IPS-18c (cell line): ENCODE measurements around the gene RBM26.

Source experiments
- H3K4me3 ChIP-seq: 2 replicates; pipeline ENCODE4 v1.7.0; 2013; ENCODE audit warnings: low read depth, mild to moderate bottlenecking, low read length, moderate library complexity; ENCODE audit not compliant: insufficient read depth
- H3K9me3 ChIP-seq: one replicate; pipeline ENCODE4 v1.6.1; 2013; ENCODE audit warnings: mild to moderate bottlenecking, low read length, moderate library complexity; ENCODE audit not compliant: control insufficient read depth, insufficient read depth

The RBM26 gene, protein sequence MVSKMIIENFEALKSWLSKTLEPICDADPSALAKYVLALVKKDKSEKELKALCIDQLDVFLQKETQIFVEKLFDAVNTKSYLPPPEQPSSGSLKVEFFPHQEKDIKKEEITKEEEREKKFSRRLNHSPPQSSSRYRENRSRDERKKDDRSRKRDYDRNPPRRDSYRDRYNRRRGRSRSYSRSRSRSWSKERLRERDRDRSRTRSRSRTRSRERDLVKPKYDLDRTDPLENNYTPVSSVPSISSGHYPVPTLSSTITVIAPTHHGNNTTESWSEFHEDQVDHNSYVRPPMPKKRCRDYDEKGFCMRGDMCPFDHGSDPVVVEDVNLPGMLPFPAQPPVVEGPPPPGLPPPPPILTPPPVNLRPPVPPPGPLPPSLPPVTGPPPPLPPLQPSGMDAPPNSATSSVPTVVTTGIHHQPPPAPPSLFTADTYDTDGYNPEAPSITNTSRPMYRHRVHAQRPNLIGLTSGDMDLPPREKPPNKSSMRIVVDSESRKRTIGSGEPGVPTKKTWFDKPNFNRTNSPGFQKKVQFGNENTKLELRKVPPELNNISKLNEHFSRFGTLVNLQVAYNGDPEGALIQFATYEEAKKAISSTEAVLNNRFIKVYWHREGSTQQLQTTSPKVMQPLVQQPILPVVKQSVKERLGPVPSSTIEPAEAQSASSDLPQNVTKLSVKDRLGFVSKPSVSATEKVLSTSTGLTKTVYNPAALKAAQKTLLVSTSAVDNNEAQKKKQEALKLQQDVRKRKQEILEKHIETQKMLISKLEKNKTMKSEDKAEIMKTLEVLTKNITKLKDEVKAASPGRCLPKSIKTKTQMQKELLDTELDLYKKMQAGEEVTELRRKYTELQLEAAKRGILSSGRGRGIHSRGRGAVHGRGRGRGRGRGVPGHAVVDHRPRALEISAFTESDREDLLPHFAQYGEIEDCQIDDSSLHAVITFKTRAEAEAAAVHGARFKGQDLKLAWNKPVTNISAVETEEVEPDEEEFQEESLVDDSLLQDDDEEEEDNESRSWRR

DNA sequence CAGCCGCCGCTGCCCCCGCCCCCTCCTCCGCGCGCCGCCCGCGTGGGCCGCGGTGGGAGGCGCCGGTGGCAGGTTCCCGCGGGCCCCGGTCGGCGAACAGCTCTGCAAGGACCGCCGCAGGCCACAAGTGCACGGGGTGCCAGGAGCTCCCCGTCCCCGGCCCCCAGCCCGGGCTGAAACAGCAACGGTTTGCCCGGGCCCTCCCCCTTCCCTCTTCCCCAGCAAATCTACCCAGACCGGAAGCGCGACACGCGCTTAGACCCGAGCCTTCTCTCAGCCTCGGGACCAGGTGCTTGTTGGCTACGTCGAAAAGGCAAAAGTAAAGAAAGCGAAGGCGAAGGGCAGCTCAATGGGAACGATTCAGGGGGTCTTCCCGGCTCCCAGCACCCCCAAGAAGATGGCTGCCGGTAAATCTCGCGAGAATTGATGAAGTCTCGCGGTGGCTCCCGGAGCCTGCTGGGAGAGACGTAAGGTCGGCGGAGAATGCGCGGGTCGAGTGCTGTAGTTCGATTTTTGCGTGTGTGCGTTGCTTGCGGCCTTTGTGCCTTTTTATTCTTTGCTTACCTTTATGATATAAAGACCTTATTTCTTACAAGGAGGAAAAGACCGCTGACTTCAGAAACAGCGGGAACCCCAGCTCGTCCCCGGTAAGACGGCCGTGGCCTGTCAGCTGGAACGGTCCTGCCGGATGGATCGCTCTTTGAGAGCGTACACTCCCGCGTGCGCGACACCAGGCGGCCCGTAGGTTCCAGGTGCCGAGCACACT, at the start of gene RBM26:
Gene RBM26 (minus strand): TSS at position 425 of the 766 bp plus-strand sequence. CDS start 481 bp downstream, outside the sequence.
- peak within 1 kb of the TSS; percentile 92 for H3K4me3 ChIP-seq
- H3K9me3 ChIP-seq: no peaks in the 10 kb centered on the region

DNA sequence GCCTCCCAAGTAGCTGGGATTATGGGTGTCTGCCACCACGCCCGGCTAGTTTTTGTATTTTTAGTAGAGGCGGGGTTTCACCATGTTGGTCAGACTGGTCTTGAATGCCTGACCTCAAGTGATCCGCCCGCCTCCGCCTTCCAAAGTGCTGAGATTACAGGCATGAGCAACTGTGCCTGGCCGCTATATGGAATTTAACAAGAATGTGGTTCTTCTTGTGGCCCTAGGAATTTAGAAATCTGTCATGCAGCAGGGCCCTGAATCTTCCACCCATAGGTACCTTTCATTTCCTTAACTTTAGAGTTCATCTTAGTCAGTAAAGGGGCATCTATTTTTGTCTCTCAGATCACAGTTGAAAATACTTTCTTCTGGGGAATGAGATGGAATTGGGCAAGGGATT, 49.3 kb upstream of the RBM26 start:
- Histone ChIP-seq H3K4me3 (no peak overlapping the region), H3K9me3 (no peaks in the 10 kb centered on the region)

DNA sequence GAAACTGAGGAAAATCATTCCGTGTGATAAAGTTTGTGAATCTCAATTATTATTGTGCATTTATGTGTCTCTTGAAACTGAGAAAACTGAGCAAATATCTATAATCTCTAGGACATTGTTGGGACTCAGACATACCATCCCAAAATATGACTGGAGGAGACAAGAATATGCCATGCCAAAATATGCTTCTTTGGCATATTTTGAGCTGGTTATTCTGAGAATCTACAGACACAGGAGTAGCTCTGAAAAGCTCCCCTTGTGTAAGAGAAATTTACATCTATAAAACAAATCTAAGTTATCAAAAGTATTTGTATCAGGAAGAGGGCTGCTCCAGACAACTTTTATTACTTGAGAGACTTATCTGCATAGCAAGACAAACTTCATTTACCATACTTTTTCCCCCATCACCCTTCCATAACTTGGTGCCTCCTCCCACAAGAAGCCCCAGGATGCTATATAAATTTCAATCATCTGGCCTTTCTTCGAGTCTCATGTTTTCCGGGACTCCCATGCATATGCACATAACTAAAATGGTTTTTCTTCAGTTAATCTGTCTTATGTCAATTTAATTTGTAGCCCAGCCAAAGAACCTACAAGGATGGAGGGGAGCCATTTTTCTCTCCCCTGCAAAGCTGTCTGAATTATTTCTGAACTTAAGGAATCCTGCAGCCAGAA, 46.3 kb upstream of the RBM26 start:
- Histone ChIP-seq H3K9me3 (no peaks in the 10 kb centered on the region), H3K4me3 (no peak overlapping the region)

DNA sequence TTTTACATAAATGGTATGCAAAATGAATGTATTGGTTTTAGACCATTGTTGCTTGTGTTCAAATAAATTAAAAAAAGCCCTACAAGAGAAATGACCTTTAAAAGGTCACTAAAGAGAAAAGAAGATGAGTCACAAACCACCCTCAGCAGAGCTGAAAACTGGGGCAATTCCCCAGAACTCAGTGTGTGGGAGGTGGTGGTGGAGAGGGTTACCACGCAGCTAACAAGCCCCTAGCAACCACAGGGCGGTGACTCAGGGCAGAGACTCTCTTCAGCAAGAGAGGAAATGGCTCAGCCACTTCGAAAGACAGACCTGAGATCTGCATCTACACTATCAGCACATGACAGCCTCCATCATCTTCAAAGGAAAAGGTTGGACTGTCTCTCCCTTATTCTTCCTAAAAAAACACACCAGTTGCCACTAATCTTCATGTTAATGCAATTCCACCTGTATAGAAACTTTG, 45.5 kb upstream of the RBM26 start:
- H3K4me3 ChIP-seq: no peak overlapping the region

DNA sequence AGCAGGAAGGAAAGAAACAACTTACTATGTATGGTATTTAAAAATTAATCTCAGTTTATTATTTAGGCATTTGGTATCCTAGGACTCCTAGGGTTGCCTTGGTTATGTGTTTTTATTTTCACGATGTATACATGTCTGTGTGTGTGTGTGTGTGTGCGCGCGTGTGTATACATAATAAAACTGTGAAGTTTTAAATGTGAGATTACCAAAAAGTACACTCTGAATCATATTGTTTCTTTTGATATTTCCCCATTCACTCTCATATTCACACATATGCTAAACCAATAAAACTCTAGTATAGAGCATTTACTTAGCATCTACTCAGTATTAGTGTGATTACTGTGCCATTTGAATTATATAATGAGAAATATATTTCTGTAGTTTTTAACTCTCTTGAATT, 44.1 kb upstream of the RBM26 start:
- H3K4me3 ChIP-seq: no peak overlapping the region
- H3K9me3 ChIP-seq: no peaks in the 10 kb centered on the region

More for the DNA sequence above, 45.5 kb upstream of the RBM26 start:
- no peaks in the 10 kb centered on the region for H3K9me3 ChIP-seq

DNA sequence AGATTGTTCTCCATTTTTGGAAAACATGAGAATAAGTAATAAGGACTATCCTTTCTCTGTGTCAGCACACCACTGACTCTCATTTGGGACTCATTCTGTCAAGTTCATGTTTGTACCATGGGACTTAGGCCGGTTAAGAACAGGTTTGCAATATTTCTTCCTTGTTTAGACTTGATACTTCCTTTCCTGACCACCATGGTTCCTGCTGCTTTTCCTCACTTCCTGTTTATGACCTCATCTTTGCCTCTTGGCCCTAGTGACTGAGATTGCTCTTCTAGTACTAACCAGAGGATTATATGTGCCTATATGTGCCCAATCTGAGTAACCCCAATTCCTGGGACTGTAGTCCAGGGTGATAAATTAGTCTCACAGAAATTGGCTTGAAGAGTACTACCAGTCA, 42.4 kb upstream of the RBM26 start:
- Histone ChIP-seq H3K9me3 (no peaks in the 10 kb centered on the region), H3K4me3 (no peak overlapping the region)

DNA sequence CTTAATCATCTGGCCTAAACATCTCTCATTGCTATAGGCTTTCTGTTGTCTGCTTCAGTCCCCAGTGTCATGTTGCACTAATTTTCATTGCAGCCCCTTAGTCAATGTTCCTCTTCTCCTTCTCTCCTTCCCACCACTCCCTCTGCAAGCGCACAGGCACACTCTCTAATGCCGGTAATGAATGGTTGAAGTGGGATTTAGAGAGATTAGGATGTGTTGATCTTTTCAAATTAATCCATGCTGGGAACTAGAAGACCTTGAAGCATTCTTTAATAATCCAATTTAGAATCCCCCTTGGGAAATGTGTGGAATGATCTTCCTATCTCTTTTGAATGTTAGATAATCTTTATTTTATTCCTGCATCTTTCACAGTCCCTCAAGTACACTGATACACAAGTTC, 41.7 kb upstream of the RBM26 start:
- no peak overlapping the region for H3K4me3 ChIP-seq

DNA sequence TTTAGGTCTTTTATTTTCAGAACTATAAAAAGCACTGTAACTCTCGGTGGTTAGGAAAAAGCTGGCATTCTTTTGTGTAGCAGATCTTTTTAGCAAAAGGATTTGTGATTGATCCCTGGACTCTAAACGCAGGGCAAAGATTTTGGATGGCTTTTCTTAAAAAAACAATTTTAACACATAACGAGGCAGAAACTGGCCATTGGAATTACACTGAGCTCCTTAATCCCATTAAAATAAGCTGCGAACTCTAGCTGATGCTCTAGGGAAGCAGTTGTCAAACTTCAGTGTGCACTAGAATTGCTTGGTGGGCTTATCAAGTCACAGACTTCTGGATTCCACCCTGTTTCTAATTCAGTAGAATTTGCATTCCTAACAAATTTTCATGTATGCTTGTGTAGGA, 41.1 kb upstream of the RBM26 start:
- no peak overlapping the region for H3K4me3 ChIP-seq
- no peaks in the 10 kb centered on the region for H3K9me3 ChIP-seq

More for the DNA sequence above, 41.7 kb upstream of the RBM26 start:
- H3K9me3 ChIP-seq: no peaks in the 10 kb centered on the region

DNA sequence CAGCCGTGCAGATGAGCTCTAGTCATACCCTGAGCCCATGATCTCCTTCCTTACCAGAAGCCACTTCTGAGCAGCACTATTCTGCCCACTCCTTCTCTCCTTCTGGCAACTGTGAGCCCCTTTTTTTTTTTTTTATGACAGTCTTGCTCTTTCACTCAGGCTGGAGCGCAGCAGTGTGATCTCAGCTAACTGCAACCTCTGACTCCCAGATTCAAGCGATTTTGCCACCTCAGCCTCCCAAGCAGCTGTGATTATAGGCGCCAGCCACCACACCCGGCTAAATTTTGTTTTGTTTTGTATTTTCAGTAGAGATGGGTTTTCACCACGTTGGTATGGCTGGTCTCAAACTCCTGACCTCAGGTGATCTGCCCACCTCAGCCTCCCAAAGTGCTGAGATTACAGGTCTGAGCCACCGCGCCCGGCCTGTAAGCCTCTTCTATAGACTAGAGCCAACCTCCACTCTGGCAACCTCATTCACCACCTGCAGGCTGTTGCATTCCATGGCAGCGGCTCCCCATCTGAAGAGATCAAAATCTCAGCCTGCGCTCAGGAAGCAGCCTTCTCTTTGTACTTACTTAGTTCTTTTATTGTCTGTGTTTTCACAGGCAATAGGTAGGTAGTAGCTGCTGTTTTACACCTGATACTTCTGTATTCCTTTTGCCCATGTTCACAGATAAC, 40.1 kb upstream of the RBM26 start:
- Histone ChIP-seq H3K9me3 (no peaks in the 10 kb centered on the region), H3K4me3 (no peak overlapping the region)

DNA sequence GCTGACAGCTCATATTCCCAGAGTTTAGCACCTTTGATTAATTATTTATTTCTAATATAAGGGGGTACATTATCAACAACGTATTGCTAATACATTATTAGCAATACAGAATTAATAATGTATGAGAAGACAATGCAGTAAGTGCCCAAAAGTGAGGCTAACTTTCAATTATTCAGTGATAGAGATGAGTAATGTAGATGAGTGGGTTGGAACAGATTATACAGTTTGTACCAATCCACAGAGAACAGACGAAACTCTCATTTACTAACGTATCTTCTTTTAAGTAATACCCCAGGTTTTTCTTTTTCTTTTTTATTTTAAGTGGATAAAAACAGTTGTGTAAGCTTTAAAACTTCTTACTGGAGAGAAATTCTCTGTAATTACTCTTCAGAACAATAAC, 36.7 kb upstream of the RBM26 start:
- no peak overlapping the region for H3K4me3 ChIP-seq
- H3K9me3 ChIP-seq: no peaks in the 10 kb centered on the region

DNA sequence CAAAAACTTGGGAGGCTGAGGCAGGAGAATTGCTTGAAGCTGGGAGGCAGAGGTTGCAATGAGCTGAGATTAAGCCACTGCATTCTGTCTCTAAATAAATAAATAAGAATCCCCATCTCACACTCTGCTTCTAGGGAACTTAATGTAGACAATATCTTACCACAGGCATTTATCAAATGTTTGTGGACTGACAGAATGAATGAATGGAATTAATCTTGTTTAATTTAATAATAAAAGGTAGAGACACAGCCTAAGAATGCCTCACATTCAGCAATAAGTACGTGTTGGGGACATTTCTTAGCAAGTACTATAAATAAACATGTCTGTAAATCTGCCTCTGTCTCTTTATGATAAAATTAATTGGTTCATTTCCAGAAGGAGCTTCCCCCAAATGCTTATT, 36.2 kb upstream of the RBM26 start:
- Histone ChIP-seq H3K9me3 (no peaks in the 10 kb centered on the region), H3K4me3 (no peak overlapping the region)

DNA sequence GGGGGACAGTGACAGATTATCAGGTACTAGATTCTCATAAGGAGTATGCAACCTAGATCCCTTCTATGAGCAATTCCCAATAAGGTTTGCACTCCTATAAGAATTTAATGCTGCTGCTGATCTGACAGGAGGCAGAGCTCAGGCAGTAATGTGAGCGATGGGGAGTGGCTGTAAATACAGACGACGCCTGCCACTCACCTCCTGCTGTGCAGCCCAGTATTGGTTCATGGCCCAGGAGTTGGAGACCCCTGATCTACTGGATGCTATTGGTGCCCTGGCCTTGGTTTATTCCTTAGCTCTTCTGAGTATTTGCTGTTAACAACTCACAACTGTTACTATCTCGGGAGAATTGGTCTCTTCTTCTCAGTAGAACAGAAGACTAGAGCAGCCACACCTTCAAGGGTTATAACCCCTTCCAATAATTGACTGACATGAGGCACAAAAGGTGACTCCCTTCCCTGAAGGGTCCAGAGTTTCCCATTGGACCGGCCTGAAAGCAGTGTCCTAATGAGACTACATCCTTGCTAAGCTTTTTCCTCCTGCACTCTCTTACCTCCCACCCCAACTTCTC, 35.0 kb upstream of the RBM26 start:
- no peaks in the 10 kb centered on the region for H3K9me3 ChIP-seq

DNA sequence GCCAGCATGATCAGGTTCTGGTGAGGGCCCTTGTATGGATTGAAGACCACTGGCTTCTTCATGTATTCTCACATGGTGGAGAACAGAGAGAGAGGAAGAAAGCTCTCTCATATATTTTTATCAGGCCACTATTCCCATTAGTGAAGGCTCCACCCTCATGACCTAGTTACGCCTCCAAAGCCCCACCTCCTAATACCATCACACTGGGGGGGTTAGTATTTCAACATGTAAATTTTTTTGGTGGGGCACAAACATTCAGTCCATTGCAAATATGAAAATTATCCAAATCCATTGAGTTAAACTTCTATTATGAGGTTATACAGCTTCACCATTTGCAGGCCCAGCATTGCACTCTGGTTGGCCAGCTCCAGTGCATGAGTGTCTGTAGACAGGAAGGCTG, 33.2 kb upstream of the RBM26 start:
- Histone ChIP-seq H3K9me3 (no peaks in the 10 kb centered on the region), H3K4me3 (no peak overlapping the region)

More for the DNA sequence above, 35.0 kb upstream of the RBM26 start:
- no peak overlapping the region for H3K4me3 ChIP-seq

DNA sequence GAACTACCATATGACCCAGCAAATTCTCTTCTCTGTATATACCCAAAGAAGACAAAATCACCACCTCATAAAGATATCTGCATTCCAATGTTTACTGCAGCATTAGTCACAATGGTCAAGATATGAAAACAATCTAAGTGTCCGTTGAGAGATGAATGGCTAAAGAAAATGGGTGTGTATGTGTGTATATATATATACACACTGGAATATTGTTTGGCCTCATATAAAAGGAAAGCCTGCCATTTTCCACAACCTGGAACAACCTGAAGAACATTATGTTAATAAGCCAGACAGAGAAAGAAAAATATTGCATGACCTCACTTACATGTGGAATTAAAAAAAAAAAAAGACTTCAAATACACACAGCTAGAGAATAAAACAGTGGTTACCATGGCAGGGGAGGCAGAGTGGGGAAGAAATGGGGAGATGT, 29.5 kb upstream of the RBM26 start:
- Histone ChIP-seq H3K9me3 (no peaks in the 10 kb centered on the region), H3K4me3 (no peak overlapping the region)

DNA sequence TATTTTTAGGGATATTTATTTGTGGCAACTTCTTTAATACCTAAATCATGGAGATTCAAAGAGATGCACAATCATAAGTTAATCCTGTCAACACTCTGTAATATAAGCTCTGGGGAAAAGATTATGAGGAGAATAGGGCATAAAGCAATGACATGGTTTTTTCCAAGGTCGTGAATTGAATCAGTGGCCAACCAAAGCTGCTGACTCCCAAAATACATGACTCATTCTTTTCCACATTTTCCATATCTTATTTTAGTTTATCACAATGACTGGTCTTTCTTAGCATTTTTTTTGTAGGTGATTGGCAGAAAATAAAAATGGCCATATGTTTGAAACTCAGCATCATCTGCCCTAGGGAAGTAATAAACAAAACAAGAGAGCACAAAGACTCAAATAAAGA, 28.5 kb upstream of the RBM26 start:
- H3K9me3 ChIP-seq: no peaks in the 10 kb centered on the region

DNA sequence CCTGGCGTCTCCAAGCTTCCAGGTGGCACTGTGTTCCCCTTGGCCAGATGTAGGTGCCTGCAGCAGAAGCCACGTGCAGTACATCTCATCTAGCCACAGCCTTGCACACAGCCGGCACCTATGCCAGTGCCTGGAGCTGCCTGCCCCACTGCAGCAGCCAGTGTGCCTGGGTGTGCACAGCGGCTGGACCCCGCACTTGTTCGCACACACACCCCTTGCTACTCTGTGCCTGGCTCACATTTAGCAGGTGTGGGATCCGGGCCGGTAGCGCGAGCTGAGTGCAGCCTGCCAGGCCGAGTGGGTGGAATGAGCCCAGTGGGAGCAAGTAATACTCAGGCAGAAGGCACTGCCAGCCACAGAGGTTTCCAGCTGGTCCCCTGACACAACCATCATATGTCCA, 26.9 kb upstream of the RBM26 start:
- H3K4me3 ChIP-seq: no peak overlapping the region

More for the DNA sequence above, 28.5 kb upstream of the RBM26 start:
- H3K4me3 ChIP-seq: no peak overlapping the region

More for the DNA sequence above, 26.9 kb upstream of the RBM26 start:
- no peaks in the 10 kb centered on the region for H3K9me3 ChIP-seq
